ENCODE data around the gene WNT7A.

The WNT7A gene

GRCh38 chr3:13891492-13892073 lies 11.7 kb upstream of the WNT7A start:
- no peak overlapping the region for H3K4me3 ChIP-seq (ENCODE audit: low read depth, low read length)
- no peak for DNase-seq (ENCODE audit: low read depth)
- no peak for TF ChIP-seq CTCF (IDR thresholded peaks at IDR 0.05; ENCODE audit: low read depth, low read length, missing control alignments)
- in situ Hi-C loops (cut with HindIII; ENCODE audit: low sequenced_read_pairs) = no loop called here

GRCh38 chr3:13891017-13891392 lies 11.1 kb upstream of the WNT7A start:
- TF ChIP-seq CTCF (IDR thresholded peaks at IDR 0.05; ENCODE audit: low read depth, low read length, missing control alignments) = no peak
- DNase-seq (ENCODE audit: low read depth) = no peak
- in situ Hi-C loops (cut with HindIII; ENCODE audit: low sequenced_read_pairs) = no loop called here
- H3K4me3 ChIP-seq (ENCODE audit: low read depth, low read length) = no peak overlapping the region

- no peak overlapping the region for H3K4me3 ChIP-seq (ENCODE audit: low read depth, low read length)
- TF ChIP-seq CTCF (IDR thresholded peaks at IDR 0.05; ENCODE audit: low read depth, low read length, missing control alignments) = no peak
- in situ Hi-C loops (cut with HindIII; ENCODE audit: low sequenced_read_pairs) = no loop called here
- DNase-seq (ENCODE audit: low read depth) = no peak
Measured at GRCh38 chr3:13890377-13891016, 10.6 kb upstream of the WNT7A start.

- in situ Hi-C loops (cut with HindIII; ENCODE audit: low sequenced_read_pairs) = no loop called here
- no peak overlapping the region for H3K4me3 ChIP-seq (ENCODE audit: low read depth, low read length)
- no peak for TF ChIP-seq CTCF (IDR thresholded peaks at IDR 0.05; ENCODE audit: low read depth, low read length, missing control alignments)
- no peak for DNase-seq (ENCODE audit: low read depth)
Measured at GRCh38 chr3:13888576-13888975, 8.7 kb upstream of the WNT7A start.

- in situ Hi-C loops (cut with HindIII; ENCODE audit: low sequenced_read_pairs) = no loop called here
- DNase-seq (ENCODE audit: low read depth) = no peak
- TF ChIP-seq CTCF (IDR thresholded peaks at IDR 0.05; ENCODE audit: low read depth, low read length, missing control alignments) = no peak
- H3K4me3 ChIP-seq (ENCODE audit: low read depth, low read length) = no peak overlapping the region
Measured at GRCh38 chr3:13887495-13888300, 7.8 kb upstream of the WNT7A start.

DNA sequence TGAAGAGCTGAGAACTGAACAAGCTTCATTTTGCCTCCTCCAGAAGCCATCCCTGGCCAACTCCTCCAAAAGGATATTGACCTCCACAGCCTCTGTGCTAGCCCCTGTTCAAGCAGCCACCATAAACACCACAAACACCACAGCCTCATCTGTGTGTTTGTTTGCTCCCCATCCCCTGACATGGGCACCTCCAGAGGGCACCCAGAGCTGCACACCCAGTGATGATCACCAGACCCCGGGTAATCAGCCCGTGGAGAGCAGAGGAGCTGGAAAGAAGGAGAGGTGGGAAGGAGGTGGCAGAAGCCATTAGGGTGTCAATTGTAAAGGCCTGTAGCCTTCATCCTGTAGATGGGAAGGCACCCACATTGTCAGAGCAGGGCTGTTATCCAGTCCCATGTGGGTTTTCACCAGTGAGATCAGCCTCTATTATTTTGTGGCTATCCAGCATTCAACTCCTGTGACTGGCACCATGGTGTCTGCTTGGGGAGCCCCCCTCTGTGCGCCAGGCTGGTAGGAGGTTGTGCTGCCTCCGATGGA lies 6.8 kb upstream of the WNT7A start:
- no peak overlapping the region for H3K4me3 ChIP-seq (ENCODE audit: low read depth, low read length)
- TF ChIP-seq CTCF (IDR thresholded peaks at IDR 0.05; ENCODE audit: low read depth, low read length, missing control alignments) = no peak
- in situ Hi-C loops (cut with HindIII; ENCODE audit: low sequenced_read_pairs) = no loop called here
- no peak for DNase-seq (ENCODE audit: low read depth)
